SK-N-MC (cell line): ENCODE data around the gene SBK2.

Source experiments
- EZH2 ChIP-seq: fragments of 200-600 bp; sonication (generic); IDR thresholded peaks from one replicate; pipeline ENCODE4 v1.6.1; 2017; ENCODE audit warnings: antibody characterized with exemption
- FOXP2 ChIP-seq: optimal IDR thresholded peaks from 2 replicates; pipeline ENCODE3; 2011; ENCODE audit warnings: mild to moderate bottlenecking, moderate library complexity; ENCODE audit not compliant: insufficient read depth; ENCODE audit errors: extremely low read length, control extremely low read depth
- POLR2AphosphoS5 ChIP-seq: IDR thresholded peaks from 2 replicates; pipeline ENCODE4 v1.6.1; 2012; ENCODE audit warnings: mild to moderate bottlenecking, low read depth, low read length, borderline replicate concordance

- no peak for TF ChIP-seq EZH2
- no peak for TF ChIP-seq POLR2AphosphoS5
- TF ChIP-seq FOXP2: no peak
These were observed 29.9 kb upstream of the SBK2 start for GRCh38 chr19:55566823-55567222.
